Progenitor cell of endocrine pancreas (in vitro differentiated cells): ENCODE measurements around the gene F11R. TPM values are rescaled to one million over a fixed set of nuclear protein-coding genes. Genes with fewer than 3 reads are reported as not detected.
"Not testable (repeated sequence)": the region's sequence is repeated elsewhere in the genome, so short reads cannot be mapped to it uniquely, and the experiment has no call there.

Experiments
- DNase-seq: peaks from one replicate; pipeline ENCODE4 v3.0.0; 2021; ENCODE audit warnings: low spot score; ENCODE audit not compliant: unreplicated experiment
- H3K27ac Mint-ChIP-seq: 2 replicates; pipeline ENCODE4 v1.8.0; 2021; ENCODE audit warnings: mild to moderate bottlenecking, moderate library complexity, mixed read lengths
- H3K27me3 Mint-ChIP-seq: 2 replicates; pipeline ENCODE4 v1.8.0; 2021; ENCODE audit warnings: mixed read lengths
- H3K36me3 Mint-ChIP-seq: 2 replicates; pipeline ENCODE4 v1.8.0; 2022; ENCODE audit warnings: mixed read lengths; ENCODE audit not compliant: insufficient read depth
- H3K4me1 Mint-ChIP-seq: 2 replicates; pipeline ENCODE4 v1.8.0; 2021; ENCODE audit warnings: low read depth, mixed read lengths
- H3K4me3 Mint-ChIP-seq: 2 replicates; pipeline ENCODE4 v1.8.0; 2021; ENCODE audit warnings: low read depth, mild to moderate bottlenecking, moderate library complexity, mixed read lengths
- H3K9me3 Mint-ChIP-seq: 2 replicates; pipeline ENCODE4 v1.8.0; 2021; ENCODE audit warnings: low read depth, mixed read lengths
- total RNA-seq: library from RNA; stranded (reverse); gene quantifications from 2 replicates; pipeline ENCODE4 v1.2.1, GENCODE V29; 2021
- TF ChIP-seq, protein P1 (sequence below): fragments of 200-600 bp; sonication (generic); IDR thresholded peaks from one replicate; pipeline ENCODE4 v1.5.0; 2021; ENCODE audit warnings: antibody characterized with exemption, mild to moderate bottlenecking; ENCODE audit not compliant: unreplicated experiment

F11R gene
- total RNA-seq, 1 donor from 2014 or later, result 149 TPM

DNA sequence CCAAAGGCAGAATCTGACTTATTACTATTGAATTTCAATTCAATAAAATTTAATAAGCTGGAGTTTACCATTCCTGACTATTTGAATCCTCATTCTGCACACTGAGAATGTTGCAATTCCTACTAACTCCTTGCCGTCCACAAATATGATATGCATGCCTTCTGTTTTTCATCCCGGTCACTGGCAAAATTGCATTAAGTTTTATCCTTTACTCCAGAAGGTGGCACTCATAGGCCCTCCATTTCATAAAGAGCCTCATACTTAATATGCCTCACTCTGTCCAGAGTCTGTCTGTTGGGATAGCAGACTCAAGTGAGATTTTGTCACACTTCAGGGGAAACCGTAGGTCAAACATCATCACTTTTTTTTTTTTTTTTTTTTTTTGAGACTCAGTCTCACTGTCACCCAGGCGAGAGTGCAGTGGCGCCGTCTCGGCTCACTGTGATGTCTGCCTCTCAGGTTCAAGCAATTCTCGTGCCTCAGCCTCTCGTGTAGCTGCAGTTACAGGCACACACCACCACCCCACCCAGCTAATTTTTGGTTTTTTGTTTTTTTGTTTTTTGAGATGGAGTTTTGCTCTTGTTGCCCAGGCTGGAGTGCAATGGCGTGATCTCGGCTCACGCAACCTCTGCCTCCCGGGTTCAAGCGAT, 27.3 kb downstream of the F11R start:
- peaks cover 3% of the 10 kb centered on the region for H3K4me1 Mint-ChIP-seq
- DNase-seq, result no peak
- TF ChIP-seq, protein P1, sequence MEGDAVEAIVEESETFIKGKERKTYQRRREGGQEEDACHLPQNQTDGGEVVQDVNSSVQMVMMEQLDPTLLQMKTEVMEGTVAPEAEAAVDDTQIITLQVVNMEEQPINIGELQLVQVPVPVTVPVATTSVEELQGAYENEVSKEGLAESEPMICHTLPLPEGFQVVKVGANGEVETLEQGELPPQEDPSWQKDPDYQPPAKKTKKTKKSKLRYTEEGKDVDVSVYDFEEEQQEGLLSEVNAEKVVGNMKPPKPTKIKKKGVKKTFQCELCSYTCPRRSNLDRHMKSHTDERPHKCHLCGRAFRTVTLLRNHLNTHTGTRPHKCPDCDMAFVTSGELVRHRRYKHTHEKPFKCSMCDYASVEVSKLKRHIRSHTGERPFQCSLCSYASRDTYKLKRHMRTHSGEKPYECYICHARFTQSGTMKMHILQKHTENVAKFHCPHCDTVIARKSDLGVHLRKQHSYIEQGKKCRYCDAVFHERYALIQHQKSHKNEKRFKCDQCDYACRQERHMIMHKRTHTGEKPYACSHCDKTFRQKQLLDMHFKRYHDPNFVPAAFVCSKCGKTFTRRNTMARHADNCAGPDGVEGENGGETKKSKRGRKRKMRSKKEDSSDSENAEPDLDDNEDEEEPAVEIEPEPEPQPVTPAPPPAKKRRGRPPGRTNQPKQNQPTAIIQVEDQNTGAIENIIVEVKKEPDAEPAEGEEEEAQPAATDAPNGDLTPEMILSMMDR, result no peak
- peaks cover 13% of the 10 kb centered on the region for H3K36me3 Mint-ChIP-seq
- H3K27ac Mint-ChIP-seq, result no peak overlapping the region
- H3K27me3 Mint-ChIP-seq, result no peaks in the 10 kb centered on the region
- H3K9me3 Mint-ChIP-seq, result no peaks in the 10 kb centered on the region
- H3K4me3 Mint-ChIP-seq, result no peak overlapping the region

DNA sequence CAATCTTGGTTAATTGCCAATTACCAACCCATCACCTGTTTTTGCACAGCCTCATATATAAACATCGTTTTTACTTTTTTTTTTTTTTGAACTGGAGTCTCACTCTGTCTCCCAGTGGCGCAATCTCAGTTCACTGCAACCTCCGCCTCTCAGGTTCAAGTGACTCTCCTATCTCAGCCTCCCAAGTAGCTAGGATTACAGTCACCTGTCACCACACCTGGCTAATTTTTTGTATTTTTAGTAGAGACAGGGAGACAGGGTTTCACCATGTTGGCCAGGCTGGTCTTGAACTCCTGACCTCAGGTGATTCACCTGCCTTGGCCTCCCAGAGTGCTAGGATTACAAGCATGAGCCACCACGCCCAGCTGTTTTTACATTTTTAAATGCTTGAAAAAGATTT, 28.9 kb downstream of the F11R start:
- H3K27me3 Mint-ChIP-seq, H3K9me3 Mint-ChIP-seq, H3K4me3 Mint-ChIP-seq, H3K27ac Mint-ChIP-seq, H3K4me1 Mint-ChIP-seq, DNase-seq: not testable (repeated sequence)
- peaks cover 11% of the 10 kb centered on the region for H3K36me3 Mint-ChIP-seq

- DNase-seq, result no peak
- TF ChIP-seq, protein P1, result no peak
- no peak overlapping the region for H3K4me3 Mint-ChIP-seq
- H3K36me3 Mint-ChIP-seq, result peaks cover 7% of the 10 kb centered on the region
- H3K27ac Mint-ChIP-seq, result no peak overlapping the region
- peaks cover 5% of the 10 kb centered on the region for H3K9me3 Mint-ChIP-seq
- peaks cover 6% of the 10 kb centered on the region for H3K27me3 Mint-ChIP-seq
- no peaks in the 10 kb centered on the region for H3K4me1 Mint-ChIP-seq
Measured at GRCh38 chr1:160987359-160988050, 33.4 kb downstream of the F11R start.

- no peak for DNase-seq
- H3K27me3 Mint-ChIP-seq, result peaks cover 24% of the 10 kb centered on the region
- peaks cover 9% of the 10 kb centered on the region for H3K9me3 Mint-ChIP-seq
- H3K36me3 Mint-ChIP-seq, result peaks cover 10% of the 10 kb centered on the region
- TF ChIP-seq, protein P1, result no peak
- no peak overlapping the region for H3K4me3 Mint-ChIP-seq
- H3K4me1 Mint-ChIP-seq, result peaks cover 9% of the 10 kb centered on the region
- H3K27ac Mint-ChIP-seq, result no peak overlapping the region
Measured at GRCh38 chr1:160985723-160986122, 35.2 kb downstream of the F11R start.

DNA sequence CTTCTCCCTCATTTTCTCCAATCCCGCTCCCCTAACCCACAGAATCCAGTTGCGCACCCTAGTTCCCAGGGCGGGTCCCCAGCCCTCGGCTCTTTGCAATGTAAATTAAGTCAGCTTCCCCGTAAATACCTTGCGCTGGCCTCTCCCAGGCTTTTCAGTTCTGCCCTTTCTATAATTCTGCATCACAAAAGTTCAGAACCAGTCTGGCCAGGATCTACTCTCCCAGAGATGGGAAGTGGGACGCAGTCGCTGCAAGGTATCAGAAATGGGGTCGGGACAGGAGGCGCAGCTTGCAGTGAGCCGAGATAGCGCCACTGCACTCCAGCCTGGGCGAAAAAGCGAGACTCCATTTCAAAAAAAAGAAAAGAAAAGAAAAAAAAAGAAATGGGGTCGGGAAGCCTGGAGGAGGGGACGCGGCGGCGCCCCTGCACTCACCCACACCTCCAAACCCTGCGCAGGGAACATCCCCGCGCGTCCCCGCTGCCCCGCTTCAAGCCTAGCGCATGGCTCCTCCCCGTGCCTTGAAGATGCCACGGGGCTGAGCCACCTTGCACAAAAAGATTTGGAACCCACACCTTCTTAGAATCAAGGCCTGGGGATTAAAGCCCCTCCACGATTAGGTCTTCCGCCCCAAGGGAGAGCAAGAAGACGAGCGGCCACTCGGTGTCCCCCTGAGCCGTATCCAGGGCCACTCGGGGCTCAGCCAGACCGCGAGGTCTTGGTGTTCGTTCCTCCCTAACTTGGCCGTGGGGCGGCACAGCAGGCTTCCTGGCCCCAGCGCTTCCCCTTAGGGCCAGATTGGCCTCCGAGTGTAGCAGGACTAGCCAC, 39.2 kb downstream of the F11R start:
- no peak for DNase-seq
- H3K27ac Mint-ChIP-seq, result no peak overlapping the region
- H3K27me3 Mint-ChIP-seq, result peaks cover 31% of the 10 kb centered on the region
- peaks cover 9% of the 10 kb centered on the region for H3K4me1 Mint-ChIP-seq
- peaks cover 10% of the 10 kb centered on the region for H3K36me3 Mint-ChIP-seq
- TF ChIP-seq, protein P1, result peak; percentile 6
- H3K9me3 Mint-ChIP-seq, result peaks cover 9% of the 10 kb centered on the region
- peak overlapping the region; percentile 62 for H3K4me3 Mint-ChIP-seq
